Measurements from ENCODE around the gene DGKB.

DNA sequence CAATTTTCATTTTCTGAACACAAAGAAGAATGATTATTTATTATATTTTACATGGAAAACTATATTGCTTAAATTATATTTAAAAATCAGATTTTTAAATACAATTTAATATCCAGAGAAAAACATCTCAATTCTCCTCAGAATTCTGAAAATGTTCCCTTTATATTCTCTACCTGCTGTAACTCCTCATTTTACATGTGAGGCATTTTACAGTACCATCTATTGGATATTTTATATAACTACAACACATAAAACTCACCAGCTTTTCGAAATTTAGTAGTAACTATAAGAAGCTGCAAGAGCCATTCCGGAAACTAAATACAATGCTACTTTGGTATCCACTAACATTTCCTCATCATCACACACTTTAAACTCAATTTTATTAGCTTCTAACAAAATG is 264.6 kb downstream of the DGKB start:
- TF ChIP-seq, protein P1, sequence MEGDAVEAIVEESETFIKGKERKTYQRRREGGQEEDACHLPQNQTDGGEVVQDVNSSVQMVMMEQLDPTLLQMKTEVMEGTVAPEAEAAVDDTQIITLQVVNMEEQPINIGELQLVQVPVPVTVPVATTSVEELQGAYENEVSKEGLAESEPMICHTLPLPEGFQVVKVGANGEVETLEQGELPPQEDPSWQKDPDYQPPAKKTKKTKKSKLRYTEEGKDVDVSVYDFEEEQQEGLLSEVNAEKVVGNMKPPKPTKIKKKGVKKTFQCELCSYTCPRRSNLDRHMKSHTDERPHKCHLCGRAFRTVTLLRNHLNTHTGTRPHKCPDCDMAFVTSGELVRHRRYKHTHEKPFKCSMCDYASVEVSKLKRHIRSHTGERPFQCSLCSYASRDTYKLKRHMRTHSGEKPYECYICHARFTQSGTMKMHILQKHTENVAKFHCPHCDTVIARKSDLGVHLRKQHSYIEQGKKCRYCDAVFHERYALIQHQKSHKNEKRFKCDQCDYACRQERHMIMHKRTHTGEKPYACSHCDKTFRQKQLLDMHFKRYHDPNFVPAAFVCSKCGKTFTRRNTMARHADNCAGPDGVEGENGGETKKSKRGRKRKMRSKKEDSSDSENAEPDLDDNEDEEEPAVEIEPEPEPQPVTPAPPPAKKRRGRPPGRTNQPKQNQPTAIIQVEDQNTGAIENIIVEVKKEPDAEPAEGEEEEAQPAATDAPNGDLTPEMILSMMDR (IDR thresholded peaks at IDR 0.05): no peak
- no peak for TF ChIP-seq POLR2AphosphoS5 (IDR thresholded peaks at IDR 0.05)

All from gastroesophageal sphincter (tissue), 3 donors.